Calu3 (cell line): ENCODE measurements around the gene UBXN6. TPM values are rescaled to one million over a fixed set of nuclear protein-coding genes. Genes with fewer than 3 reads are reported as not detected.

ENCODE experiments used
- BruUV-seq: library from RNA; stranded (reverse); fragments of 400-500 nt; replicated peaks from 2 replicates; lab custom pipeline; 2021; lab: Mats Ljungman, UMichigan
- CTCF ChIA-PET: fragments of 300-600 bp; sonication (Branson Sonifier 250); formaldehyde crosslinking; loops from one replicate; lab custom pipeline; 2022; ENCODE audit warnings: antibody characterized with exemption; lab: Charles Lee
- DNase-seq: peaks from one replicate; pipeline ENCODE4 v3.0.0; 2022
- H3K27ac Mint-ChIP-seq: one replicate; pipeline ENCODE4 v1.8.0; 2022; ENCODE audit warnings: mixed read lengths; ENCODE audit not compliant: unreplicated experiment
- H3K27me3 Mint-ChIP-seq: one replicate; pipeline ENCODE4 v1.8.0; 2022; ENCODE audit warnings: mixed read lengths; ENCODE audit not compliant: unreplicated experiment
- H3K36me3 Mint-ChIP-seq: one replicate; pipeline ENCODE4 v1.8.0; 2022; ENCODE audit warnings: mild to moderate bottlenecking, moderate library complexity, mixed read lengths; ENCODE audit not compliant: insufficient read depth, unreplicated experiment
- H3K4me1 Mint-ChIP-seq: one replicate; pipeline ENCODE4 v1.8.0; 2022; ENCODE audit warnings: mild to moderate bottlenecking, low read depth, mixed read lengths; ENCODE audit not compliant: unreplicated experiment
- H3K4me3 Mint-ChIP-seq: one replicate; pipeline ENCODE4 v1.8.0; 2022; ENCODE audit warnings: mild to moderate bottlenecking, low read depth, moderate library complexity, mixed read lengths; ENCODE audit not compliant: unreplicated experiment
- H3K9me3 Mint-ChIP-seq: one replicate; pipeline ENCODE4 v1.8.0; 2022; ENCODE audit warnings: low read depth, mixed read lengths; ENCODE audit not compliant: unreplicated experiment
- intact Hi-C: fragments of 100-400 bp; cut with micrococcal nuclease; formaldehyde crosslinking; loops from one replicate; pipeline ENCODE4 v1.10.0; 2022; ENCODE audit not compliant: unreplicated experiment
- total RNA-seq: library from RNA; stranded (reverse); gene quantifications from 2 replicates; pipeline ENCODE4 v1.2.3, GENCODE V29; 2022
- TF ChIP-seq, protein P1 (sequence below): fragments of 200-600 bp; IDR thresholded peaks from one replicate; pipeline ENCODE4 v1.8.0; 2022; ENCODE audit warnings: antibody characterized with exemption; ENCODE audit not compliant: unreplicated experiment

UBXN6 gene
- total RNA-seq, 1 experiment from 2014 or later = 38.9 TPM

DNA sequence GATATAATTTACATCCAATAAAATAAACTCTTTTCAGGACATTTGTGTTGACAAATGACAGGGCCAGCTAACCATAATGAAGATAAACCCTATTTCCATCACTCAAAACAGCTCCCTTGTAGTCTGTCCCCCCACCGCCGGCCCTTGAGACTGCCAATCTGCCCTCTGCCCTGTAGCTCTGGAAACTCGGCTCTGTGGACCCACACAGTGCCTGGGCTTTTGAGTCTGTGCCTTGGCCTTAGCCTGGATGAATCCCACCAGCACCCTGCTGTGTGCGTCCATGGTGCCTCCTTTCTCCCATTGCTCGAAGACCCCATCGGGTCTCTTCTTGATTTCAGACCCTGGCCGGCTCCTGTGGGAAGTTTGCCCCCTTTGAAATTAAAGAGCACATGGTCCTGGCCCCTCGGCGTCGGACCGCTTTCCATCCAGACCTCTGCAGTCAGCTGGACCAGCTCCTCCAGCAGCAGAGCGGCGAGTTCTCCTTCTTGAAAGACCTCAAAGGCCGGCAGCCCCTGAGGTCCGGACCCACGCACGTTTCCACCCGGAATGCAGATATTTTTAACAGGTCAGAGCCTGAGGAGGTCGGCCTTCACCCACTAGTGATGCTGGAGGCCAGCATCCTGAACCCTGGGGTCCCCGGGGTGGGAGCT lies 29.1 kb downstream of the UBXN6 start:
- DNase-seq = no peak
- CTCF ChIA-PET = no interaction called here
- H3K9me3 Mint-ChIP-seq = no peaks in the 10 kb centered on the region
- H3K36me3 Mint-ChIP-seq = peaks cover 37% of the 10 kb centered on the region
- H3K4me1 Mint-ChIP-seq = no peaks in the 10 kb centered on the region
- H3K4me3 Mint-ChIP-seq = no peak overlapping the region
- TF ChIP-seq, protein P1, sequence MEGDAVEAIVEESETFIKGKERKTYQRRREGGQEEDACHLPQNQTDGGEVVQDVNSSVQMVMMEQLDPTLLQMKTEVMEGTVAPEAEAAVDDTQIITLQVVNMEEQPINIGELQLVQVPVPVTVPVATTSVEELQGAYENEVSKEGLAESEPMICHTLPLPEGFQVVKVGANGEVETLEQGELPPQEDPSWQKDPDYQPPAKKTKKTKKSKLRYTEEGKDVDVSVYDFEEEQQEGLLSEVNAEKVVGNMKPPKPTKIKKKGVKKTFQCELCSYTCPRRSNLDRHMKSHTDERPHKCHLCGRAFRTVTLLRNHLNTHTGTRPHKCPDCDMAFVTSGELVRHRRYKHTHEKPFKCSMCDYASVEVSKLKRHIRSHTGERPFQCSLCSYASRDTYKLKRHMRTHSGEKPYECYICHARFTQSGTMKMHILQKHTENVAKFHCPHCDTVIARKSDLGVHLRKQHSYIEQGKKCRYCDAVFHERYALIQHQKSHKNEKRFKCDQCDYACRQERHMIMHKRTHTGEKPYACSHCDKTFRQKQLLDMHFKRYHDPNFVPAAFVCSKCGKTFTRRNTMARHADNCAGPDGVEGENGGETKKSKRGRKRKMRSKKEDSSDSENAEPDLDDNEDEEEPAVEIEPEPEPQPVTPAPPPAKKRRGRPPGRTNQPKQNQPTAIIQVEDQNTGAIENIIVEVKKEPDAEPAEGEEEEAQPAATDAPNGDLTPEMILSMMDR = no peak
- H3K27ac Mint-ChIP-seq = no peak overlapping the region
- BruUV-seq = no TSS peak
- intact Hi-C loops = no loop called here
- H3K27me3 Mint-ChIP-seq = no peaks in the 10 kb centered on the region

DNA sequence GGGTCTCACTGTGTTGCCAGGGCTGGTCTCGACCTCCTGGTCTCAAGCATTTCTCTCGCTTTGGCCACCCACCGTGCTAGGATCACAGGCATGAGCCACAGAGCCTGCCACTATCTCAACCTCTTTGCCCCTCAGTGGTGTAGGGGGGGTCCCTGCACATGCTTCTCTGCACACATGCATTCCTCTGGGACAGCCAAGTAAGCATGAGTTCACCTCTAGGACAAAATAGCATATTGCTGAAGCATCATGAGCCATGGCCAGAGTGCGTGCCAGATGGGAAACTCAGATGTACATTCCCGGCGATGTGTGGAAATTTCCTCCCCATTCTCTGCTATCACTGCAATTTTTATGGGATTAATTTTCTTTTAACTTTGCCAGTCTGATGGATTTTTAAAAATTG lies 32.1 kb downstream of the UBXN6 start:
- TF ChIP-seq, protein P1 = no peak
- Mint-ChIP-seq H3K4me3 (no peak overlapping the region), H3K9me3 (no peaks in the 10 kb centered on the region), H3K27ac (no peak overlapping the region), H3K36me3 (peaks cover 28% of the 10 kb centered on the region), H3K27me3 (no peaks in the 10 kb centered on the region), H3K4me1 (no peaks in the 10 kb centered on the region)
- CTCF ChIA-PET = no interaction called here
- intact Hi-C loops = no loop called here
- DNase-seq = no peak
- BruUV-seq = no TSS peak

DNA sequence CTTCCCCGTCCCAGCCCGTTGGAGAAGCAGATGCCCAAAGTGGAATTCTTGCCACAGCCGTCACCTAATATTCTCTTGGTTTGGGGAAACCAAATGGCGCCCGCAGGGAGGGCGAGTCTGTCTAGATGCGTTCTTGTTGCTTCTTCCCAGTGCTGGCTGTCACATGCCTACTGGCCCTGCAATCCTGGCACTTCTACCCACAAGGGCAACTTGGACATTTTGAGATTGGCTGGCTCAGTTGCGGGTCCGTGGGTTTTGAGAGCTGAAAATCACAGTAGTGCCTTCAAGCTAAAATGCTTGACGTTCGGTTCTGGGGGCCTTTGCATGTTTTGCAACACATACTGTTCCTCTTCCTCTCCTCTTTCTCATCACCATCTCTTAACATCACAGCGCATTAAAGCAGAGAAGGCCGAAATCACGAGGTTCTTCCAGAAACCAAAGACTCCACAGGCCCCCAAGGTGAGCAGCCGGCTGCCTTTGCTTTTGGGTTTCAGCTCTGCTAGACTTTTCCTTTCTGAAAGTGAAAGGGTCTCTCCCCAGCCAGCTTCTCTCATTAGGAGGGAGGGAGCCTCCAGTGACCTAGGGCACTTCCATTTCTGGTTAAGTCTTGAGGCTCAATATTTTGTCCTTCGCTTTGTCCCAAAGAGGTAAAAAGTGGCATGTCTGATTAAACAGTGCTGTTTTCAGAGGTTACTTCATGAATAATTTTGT lies 34.0 kb downstream of the UBXN6 start:
- H3K4me1 Mint-ChIP-seq = no peaks in the 10 kb centered on the region

DNA sequence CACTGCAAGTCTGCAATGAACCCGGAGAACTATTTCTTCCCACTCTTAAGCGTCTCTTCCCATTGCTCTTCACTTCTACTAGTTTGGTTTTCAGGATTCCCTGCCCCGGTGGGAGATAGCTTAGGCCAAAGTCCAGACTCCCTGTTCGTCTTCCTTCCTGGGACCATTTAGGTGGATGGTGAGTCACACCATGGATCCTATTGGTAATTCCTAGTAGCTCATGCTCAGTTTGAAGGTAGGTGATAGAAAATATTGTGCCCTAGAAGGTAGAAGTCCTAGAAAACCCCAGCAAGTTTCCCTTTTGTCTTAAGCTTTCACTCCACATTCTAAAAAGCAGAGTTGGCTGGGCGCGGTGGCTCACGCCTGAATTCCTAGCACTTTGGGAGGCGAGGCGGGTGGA lies 41.3 kb downstream of the UBXN6 start:
- CTCF ChIA-PET = no interaction called here
- Mint-ChIP-seq H3K9me3 (no peaks in the 10 kb centered on the region), H3K36me3 (peaks cover 13% of the 10 kb centered on the region), H3K4me1 (no peaks in the 10 kb centered on the region), H3K4me3 (no peak overlapping the region), H3K27ac (no peak overlapping the region), H3K27me3 (no peaks in the 10 kb centered on the region)
- intact Hi-C loops = no loop called here
- TF ChIP-seq, protein P1 = no peak
- no TSS peak for BruUV-seq
- no peak for DNase-seq

More for the DNA sequence above, 34.0 kb downstream of the UBXN6 start:
- H3K9me3 Mint-ChIP-seq = no peaks in the 10 kb centered on the region
- CTCF ChIA-PET = no interaction called here
- BruUV-seq = no TSS peak
- H3K4me3 Mint-ChIP-seq = no peak overlapping the region
- H3K27me3 Mint-ChIP-seq = no peaks in the 10 kb centered on the region
- H3K27ac Mint-ChIP-seq = no peak overlapping the region
- TF ChIP-seq, protein P1 = no peak
- no peak for DNase-seq
- intact Hi-C loops = no loop called here
- H3K36me3 Mint-ChIP-seq = peaks cover 11% of the 10 kb centered on the region
